CD4-positive, alpha-beta T cell treated with Interferon alpha-2 for 1 hour (primary cell): ENCODE measurements around the gene NEU4.
A peak's percentile ranks its signal among the peaks of the same experiment; 100 is the strongest.

Experiments
- DNase-seq, 2 donors: peaks; one replicate each; pipeline ENCODE4 v3.0.0-alpha.2; 2020 to 2022

The NEU4 gene

GRCh38 chr2:241853651-241854341, 44.8 kb downstream of the NEU4 start:
- DNase-seq: no peak

GRCh38 chr2:241854342-241855244, 45.6 kb downstream of the NEU4 start:
- no peak for DNase-seq

- DNase-seq: no peak
Observed at GRCh38 chr2:241855245-241855887, 46.4 kb downstream of the NEU4 start.

DNA sequence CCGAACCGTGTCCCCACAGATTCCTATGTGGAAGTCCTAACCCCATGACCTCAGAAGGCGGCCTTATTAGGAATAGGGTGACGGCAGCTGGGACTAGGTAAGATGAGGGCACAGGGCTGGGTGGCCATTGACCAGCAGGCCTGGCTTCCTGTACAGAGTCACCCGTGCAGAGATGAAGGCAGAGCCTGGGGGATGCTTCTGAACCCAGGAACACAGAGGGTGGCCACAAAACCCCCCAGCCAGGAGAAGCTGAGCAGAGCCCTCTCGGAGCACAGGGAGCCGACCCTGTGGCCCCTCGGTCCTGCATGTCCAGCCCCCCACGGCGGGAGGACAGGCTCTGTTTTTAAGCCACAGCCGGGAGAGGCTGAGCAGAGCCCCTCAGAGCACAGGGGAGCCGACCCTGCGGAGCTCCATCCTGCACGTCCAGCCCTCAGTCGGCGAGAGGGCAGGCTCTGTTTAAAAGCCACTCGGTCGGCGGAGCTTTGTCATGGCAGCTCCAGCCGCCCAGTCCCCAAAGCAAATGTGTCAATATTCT, 47.0 kb downstream of the NEU4 start:
- no peak for DNase-seq

DNA sequence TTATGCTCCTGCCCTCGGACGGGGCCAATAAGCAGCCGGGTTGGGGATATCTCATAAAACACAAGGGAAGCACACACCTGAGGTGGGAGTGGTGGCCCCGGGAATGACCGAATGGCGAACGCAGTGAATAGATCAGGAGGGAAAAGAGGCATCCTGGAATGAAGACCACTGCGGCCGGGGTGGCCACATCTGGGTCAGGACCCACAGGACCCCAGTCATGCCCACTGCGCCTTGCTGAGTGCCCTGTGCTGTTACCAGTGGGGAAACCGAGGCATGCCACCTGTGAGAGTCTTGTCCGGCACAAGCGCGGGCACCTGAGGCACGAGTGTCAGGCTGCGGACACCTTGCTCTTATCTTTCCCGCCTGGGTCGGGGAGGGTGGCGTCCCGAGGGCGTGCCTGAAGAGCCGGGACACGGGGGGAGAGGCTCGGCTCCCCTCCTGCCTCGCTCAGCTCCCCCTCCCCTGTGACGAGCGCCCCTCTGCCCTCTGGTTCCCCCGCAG, 48.1 kb downstream of the NEU4 start:
- DNase-seq: no peak

DNA sequence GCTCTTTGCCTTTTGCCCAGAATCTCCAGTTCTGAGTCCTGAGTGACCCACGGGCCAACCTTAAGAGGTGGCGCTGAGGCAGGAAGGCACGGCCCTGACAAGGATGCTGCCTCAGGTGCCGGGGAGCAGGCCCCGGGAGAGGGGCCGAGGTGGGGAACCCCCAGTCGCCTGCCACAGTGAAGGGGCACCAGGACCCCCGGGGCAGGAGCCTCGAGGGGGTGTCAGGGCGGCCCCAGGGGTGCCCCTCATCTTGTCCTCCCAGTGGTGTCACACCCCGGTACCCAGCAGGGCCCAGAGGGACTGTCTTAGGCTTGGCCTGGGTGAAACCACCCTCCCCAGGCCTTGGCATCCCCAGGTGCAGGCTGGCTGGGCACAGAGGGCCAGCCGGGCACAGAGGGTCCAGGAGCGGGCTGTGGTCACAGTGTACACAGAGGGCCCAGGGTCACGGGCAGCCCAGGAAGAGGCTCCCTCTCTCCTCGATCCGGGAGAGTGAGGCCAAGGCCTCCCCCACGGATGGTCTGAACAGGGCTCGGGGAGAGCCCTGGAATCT, 48.7 kb downstream of the NEU4 start:
- no peak for DNase-seq

DNA sequence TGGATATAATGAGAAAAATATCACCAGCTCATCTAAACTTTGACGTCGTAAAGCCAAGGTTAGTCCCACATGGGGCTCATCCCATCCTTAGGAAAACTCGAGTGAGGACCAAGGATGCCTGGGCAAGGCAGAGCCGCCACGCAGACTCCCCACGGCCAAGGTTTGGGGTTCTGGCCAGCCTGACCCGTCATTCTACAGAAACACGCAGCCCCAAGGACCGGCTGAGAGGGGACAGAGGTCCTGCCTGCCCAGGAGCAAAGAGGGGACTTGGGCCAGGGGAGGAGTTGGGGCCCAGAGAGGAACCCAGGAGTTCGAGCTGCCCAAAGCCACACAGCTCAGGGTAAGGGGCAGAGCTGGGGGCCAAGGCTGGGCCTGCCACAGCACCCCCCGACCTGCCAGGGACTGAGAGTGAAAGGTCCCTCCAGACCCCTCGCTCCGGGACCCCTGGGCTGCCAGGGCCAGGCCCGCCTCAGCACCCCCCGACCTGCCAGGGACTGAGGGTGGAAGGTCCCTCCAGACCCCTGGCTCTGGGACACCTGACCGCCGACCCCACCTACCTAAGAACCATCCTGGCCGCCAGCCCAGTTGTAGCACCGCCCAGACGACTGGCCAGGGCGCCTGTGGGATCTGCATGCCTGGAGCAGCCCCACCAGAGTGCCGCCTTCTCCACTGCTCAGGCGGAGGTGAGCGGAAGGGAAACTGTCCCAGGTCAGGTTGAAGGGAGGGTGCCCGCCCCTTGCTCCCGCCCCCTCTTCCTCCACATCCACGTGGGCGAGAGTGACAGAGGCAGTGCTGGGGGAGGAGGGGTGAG, 49.4 kb downstream of the NEU4 start, which contains the start of gene PDCD1:
PDCD1 (minus strand) TSS at position 689 of the 811 bp plus-strand sequence; CDS start at position 633, 56 bp downstream.
- DNase-seq: peak; percentile 50 to 75

DNA sequence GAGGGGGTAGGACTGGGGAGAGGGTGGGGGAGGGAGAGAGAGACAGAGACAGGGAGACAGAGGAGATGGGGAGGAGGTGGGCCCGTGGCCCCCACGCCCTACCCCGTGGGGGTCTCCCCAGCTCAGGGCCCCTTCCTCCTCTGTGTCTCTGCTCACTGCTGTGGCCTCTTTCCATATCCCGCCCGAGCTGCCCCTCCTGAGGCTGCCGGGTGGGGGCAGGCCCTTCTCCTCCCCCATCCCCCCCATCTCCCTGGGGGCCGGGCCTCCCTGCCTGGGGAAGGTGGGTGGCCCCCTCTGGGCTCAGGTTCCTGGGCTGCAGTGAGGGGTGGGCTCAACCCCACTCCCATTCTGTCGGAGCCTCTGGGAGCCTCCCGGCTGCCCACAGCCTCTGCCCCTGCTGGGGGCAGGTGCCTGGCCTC, 50.0 kb downstream of the NEU4 start:
- DNase-seq: no peak

DNA sequence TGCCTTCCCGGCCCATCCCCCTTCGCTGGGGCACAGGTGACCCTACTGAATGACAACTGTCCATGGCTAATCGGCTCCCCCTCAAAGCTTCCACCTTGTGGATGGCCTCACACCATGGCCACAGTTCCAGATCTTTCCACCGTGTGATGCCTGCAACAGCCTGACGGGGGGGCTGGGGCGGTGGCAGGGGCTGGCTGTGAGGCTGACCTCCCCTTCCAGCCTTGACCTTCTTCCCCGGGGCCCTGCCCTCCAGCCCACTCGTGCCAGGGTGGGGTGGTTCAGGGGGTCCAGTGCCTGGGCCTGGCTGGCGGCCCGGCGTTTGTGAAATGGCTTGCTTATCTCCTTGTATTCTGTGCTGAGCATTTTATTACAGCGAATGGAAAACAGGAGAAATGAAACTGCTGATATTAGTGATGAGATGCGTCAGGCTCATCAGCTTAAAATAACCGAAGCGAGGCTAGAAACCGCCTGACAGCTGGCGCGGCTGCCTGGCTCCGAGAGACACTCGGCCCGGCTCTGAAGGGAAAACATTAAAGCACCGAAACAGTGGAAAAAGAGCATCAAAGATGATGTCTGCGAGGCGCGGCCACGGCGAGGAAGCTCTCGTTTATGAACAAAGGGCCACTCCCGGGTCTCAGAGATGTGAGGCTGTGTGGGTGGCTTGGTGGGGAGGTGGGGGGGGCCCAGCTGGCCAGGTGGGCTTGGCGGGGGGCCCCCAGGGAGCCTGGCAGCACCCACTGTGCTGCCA, 50.6 kb downstream of the NEU4 start:
- DNase-seq: peak; percentile 44 to 55

- no peak for DNase-seq
Observed at GRCh38 chr2:241860184-241861078, 51.4 kb downstream of the NEU4 start.

DNA sequence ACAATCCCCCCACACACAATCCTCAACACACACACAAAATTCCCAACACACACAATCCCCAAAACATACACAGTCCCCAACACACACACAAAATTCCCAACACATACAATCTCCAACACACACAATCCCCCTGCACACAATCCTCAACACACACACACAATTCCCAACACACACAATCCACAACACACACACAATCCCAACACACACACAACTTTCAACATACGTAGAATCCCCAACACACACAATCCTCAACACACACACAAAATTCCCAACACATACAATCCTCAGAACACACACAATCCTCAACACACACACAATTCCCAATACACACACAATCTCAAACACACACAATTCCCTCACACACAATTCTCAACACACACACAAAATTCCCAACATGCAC, 52.3 kb downstream of the NEU4 start:
- no peak for DNase-seq

- DNase-seq: no peak
Observed at GRCh38 chr2:241862093-241862492, 53.1 kb downstream of the NEU4 start.

DNA sequence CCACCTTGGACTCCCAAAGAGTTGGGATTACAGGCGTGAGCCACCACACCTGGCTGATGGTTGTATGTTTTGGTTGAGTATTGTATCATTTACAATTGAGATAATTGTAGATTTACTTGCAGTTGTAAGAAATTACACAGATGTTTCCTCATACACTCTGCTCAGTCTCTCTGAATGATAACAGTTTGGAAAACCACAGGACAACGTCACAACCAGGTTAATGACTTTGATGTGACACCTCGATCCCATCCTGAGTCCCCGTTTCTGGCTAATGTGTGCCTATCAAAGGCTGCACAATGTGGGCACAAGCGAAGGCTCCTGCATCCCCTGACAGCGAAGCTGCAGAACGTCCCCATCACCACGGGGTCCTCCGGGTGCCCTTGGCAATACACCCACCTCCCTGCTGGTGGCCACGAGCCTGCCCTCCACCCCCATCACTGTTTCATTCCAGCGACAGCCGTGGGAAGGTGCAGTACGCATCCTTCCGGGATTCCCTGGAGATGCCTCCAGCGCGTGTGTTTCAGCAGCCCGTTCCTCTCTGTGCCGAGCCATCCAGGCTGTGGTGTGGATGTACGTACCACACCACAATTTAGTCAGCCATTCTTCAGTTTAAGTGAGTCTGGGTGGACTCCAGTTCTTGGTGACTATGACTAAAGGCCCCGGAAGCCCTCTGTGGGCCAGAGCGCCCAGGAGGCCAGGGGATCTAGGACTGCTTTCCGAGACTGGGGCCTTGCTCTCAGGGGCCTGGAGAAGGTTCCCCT, 54.0 kb downstream of the NEU4 start:
- DNase-seq: no peak

GRCh38 chr2:241863536-241863954, 54.6 kb downstream of the NEU4 start:
- peak in 1 of 2 donors; percentile 60 for DNase-seq

DNA sequence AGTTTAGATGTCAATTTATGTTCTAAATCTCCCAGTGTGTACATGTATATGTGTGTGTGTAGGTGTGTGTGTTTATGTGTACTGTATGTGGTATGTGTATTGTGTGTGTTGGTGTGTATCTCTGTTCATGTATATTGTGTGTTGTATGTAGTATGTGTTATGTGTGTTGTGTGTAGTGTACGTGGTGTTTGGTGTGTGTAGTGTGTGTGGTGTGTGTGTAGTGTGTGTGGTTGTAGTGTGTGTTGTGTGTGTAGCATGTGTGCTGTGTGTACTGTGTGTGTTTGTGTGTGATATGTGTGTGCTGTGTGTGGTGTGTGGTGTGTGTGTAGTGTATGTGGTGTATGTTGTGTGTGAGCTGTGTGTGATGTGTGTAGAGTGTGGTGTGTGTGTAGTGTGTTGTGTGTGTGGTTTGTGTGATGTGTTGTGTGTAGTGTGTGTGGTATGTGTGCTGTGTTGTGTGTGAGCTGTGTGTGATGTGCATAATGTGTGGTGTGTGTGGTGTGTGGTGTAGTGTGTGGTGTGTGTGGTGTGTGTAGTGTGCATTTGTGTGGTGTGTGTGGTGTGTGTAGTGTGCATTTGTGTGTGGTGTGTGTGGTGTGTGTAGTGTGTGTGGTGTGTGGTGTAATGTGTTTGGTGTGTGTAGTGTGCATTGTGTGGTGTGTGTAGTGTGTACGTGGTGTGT, 55.3 kb downstream of the NEU4 start:
- no peak for DNase-seq

GRCh38 chr2:241864850-241865213, 55.8 kb downstream of the NEU4 start:
- DNase-seq: no peak

DNA sequence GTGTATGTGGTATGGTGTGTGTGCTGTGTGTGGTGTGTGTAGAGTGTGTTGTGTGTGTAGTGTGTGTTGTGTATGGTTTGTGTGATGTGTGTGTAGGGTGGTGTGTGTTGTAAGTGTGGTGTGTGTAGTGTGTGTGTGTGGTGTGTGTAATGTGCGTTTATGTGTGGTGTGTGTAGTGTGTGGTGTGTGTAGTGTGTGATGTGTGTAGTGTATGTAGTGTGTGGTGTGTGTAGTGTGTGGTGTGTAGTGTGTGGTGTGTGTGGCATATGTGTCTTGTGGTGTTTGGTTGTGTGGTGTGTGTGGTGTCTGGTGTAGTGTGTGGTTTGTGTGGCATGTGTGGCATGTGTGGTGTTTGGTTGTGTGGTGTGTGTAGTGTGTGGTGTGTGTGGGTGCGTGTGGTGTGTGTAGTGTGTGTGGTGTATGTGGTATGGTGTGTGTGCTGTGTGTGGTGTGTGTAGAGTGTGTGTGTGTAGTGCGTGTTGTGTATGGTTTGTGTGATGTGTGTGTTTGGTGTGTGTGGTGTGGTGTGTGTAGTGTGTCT, 56.5 kb downstream of the NEU4 start:
- DNase-seq: no peak
